Mesodermal cell (in vitro differentiated cells): ENCODE data around the gene TBC1D16. TPM values are rescaled to one million over a fixed set of nuclear protein-coding genes. Genes with fewer than 3 reads are reported as not detected.

ENCODE experiments used
- H3K27ac ChIP-seq: 2 replicates; pipeline ENCODE4 v1.7.0; 2013; ENCODE audit warnings: mild to moderate bottlenecking, low read depth, low read length, moderate library complexity; ENCODE audit not compliant: severe bottlenecking
- H3K36me3 ChIP-seq: 2 replicates; pipeline ENCODE4 v1.7.1; 2013; ENCODE audit warnings: mild to moderate bottlenecking, low read length, moderate library complexity; ENCODE audit not compliant: control insufficient read depth, insufficient read depth
- H3K4me1 ChIP-seq: one replicate; pipeline ENCODE4 v1.7.1; 2013; ENCODE audit warnings: mild to moderate bottlenecking, low read length; ENCODE audit not compliant: insufficient read depth, control insufficient read depth, poor library complexity, severe bottlenecking
- H3K4me3 ChIP-seq: 2 replicates; pipeline ENCODE4 v1.7.0; 2013; ENCODE audit warnings: low read length, control low read depth, mild to moderate bottlenecking; ENCODE audit not compliant: insufficient read depth, poor library complexity, severe bottlenecking; ENCODE audit errors: extremely low read depth
- H3K9me3 ChIP-seq: 2 replicates; pipeline ENCODE4 v1.7.1; 2013; ENCODE audit warnings: mild to moderate bottlenecking, low read length, moderate library complexity; ENCODE audit not compliant: control insufficient read depth
- WGBS, 2 experiments: methylation state at CpG; one replicate each; pipeline ENCODE4 v1.1.5; 2013; ENCODE audit warnings: missing lambda C conversion rate in 2 of 2; ENCODE audit not compliant: insufficient coverage in 2 of 2; 5-methylcytosine and 5-hydroxymethylcytosine counted together
- polyA plus RNA-seq, 2 experiments: library from polyadenylated mRNA; stranded (reverse); fragments of 50-300 nt; gene quantifications; one replicate each; pipeline ENCODE4 v1.2.3, GENCODE V29; 2013

Gene TBC1D16
- polyA plus RNA-seq (2013, experiment 1 of 2), result 34.4 TPM
- 29.0 TPM for polyA plus RNA-seq (2013, experiment 2 of 2)

- peaks cover 7% of the 10 kb centered on the region for H3K36me3 ChIP-seq
- 0% methylated on average over 13 to 21 of the region's 46 CpGs for WGBS, 2 experiments
- H3K4me1 ChIP-seq, result peaks cover 3% of the 10 kb centered on the region
- peak within 1 kb of the TSS; percentile 99 for H3K27ac ChIP-seq
- H3K9me3 ChIP-seq, result no peaks in the 10 kb centered on the region
- peak within 1 kb of the TSS; percentile 76 for H3K4me3 ChIP-seq
Observed at GRCh38 chr17:80035687-80035936, at the start of gene TBC1D16. TBC1D16 (minus strand) TSS chr17:80035872; CDS start chr17:80013547, 22,325 bp downstream.

- Histone ChIP-seq H3K9me3 (no peaks in the 10 kb centered on the region), H3K4me3 (no peak overlapping the region), H3K36me3 (no peaks in the 10 kb centered on the region), H3K27ac (no peak overlapping the region), H3K4me1 (no peaks in the 10 kb centered on the region)
- WGBS, 2 experiments, result 93 to 96% methylated on average over 10 to 15 of the region's 15 CpGs
Observed at GRCh38 chr17:80084773-80085172, 49.1 kb upstream of the TBC1D16 start.

- Histone ChIP-seq H3K9me3 (no peaks in the 10 kb centered on the region), H3K36me3 (no peaks in the 10 kb centered on the region), H3K27ac (no peak overlapping the region), H3K4me3 (no peak overlapping the region), H3K4me1 (no peaks in the 10 kb centered on the region)
- 92% methylated on average over 10 of the region's 13 CpGs for WGBS, 2 experiments
Observed at GRCh38 chr17:80083136-80083661, 47.5 kb upstream of the TBC1D16 start.

GRCh38 chr17:80082403-80083135 is 46.9 kb upstream of the TBC1D16 start:
- H3K27ac ChIP-seq, result no peak overlapping the region
- WGBS, 2 experiments, result 38 to 43% methylated on average over 13 to 14 of the region's 20 CpGs
- no peak overlapping the region for H3K4me3 ChIP-seq
- H3K36me3 ChIP-seq, result no peaks in the 10 kb centered on the region
- no peaks in the 10 kb centered on the region for H3K9me3 ChIP-seq
- no peaks in the 10 kb centered on the region for H3K4me1 ChIP-seq

- no peaks in the 10 kb centered on the region for H3K9me3 ChIP-seq
- no peaks in the 10 kb centered on the region for H3K36me3 ChIP-seq
- no peak overlapping the region for H3K4me3 ChIP-seq
- H3K27ac ChIP-seq, result no peak overlapping the region
- 90 to 91% methylated on average over 9 to 12 of the region's 14 CpGs for WGBS, 2 experiments
- no peaks in the 10 kb centered on the region for H3K4me1 ChIP-seq
Observed at GRCh38 chr17:80081596-80081995, 45.9 kb upstream of the TBC1D16 start.

- Histone ChIP-seq H3K27ac (no peak overlapping the region), H3K9me3 (no peaks in the 10 kb centered on the region), H3K4me3 (no peak overlapping the region), H3K36me3 (no peaks in the 10 kb centered on the region), H3K4me1 (no peaks in the 10 kb centered on the region)
- 91 to 92% methylated on average over 3 of the region's 6 CpGs for WGBS, 2 experiments
Observed at GRCh38 chr17:80080081-80080480, 44.4 kb upstream of the TBC1D16 start.

GRCh38 chr17:80072410-80072809 is 36.7 kb upstream of the TBC1D16 start:
- Histone ChIP-seq H3K9me3 (no peaks in the 10 kb centered on the region), H3K36me3 (no peaks in the 10 kb centered on the region), H3K27ac (no peak overlapping the region), H3K4me3 (no peak overlapping the region), H3K4me1 (peaks cover 9% of the 10 kb centered on the region)
- WGBS, 2 experiments, result 98 to 100% methylated on average over 4 to 5 of the region's 6 CpGs

- no peak overlapping the region for H3K4me3 ChIP-seq
- WGBS, 2 experiments, result 88 to 91% methylated on average over 17 to 19 of the region's 20 CpGs
- H3K27ac ChIP-seq, result no peak overlapping the region
Observed at GRCh38 chr17:80071116-80071841, 35.6 kb upstream of the TBC1D16 start.

GRCh38 chr17:80070375-80071115 is 34.9 kb upstream of the TBC1D16 start:
- Histone ChIP-seq H3K27ac (no peak overlapping the region), H3K4me1 (peaks cover 9% of the 10 kb centered on the region), H3K36me3 (no peaks in the 10 kb centered on the region), H3K9me3 (no peaks in the 10 kb centered on the region), H3K4me3 (no peak overlapping the region)
- 91 to 95% methylated on average over 14 of the region's 15 CpGs for WGBS, 2 experiments

More at GRCh38 chr17:80071116-80071841, 35.6 kb upstream of the TBC1D16 start:
- no peaks in the 10 kb centered on the region for H3K9me3 ChIP-seq
- peaks cover 9% of the 10 kb centered on the region for H3K4me1 ChIP-seq
- no peaks in the 10 kb centered on the region for H3K36me3 ChIP-seq

GRCh38 chr17:80068301-80069222 is 32.9 kb upstream of the TBC1D16 start:
- WGBS, 2 experiments, result 89 to 91% methylated on average over 15 to 22 of the region's 23 CpGs
- H3K4me3 ChIP-seq, result no peak overlapping the region
- H3K36me3 ChIP-seq, result no peaks in the 10 kb centered on the region
- H3K9me3 ChIP-seq, result no peaks in the 10 kb centered on the region
- H3K4me1 ChIP-seq, result peaks cover 14% of the 10 kb centered on the region
- no peak overlapping the region for H3K27ac ChIP-seq
